ENCODE data around the gene KLK7.
"Not testable (repeated sequence)": the region's sequence is repeated elsewhere in the genome, so short reads cannot be mapped to it uniquely, and the experiment has no call there.

Gene KLK7

GRCh38 chr19:51001515-51001914 is 17.8 kb upstream of the KLK7 start, which contains the start of gene KLK8:
Gene KLK8 (minus strand): TSS chr19:51001604. CDS start chr19:51001167, 437 bp downstream.
- no peaks in the 10 kb centered on the region for H3K4me1 Mint-ChIP-seq (ENCODE audit: low read depth)
- no peak within 1 kb of the TSS for H3K4me3 Mint-ChIP-seq
- H3K9me3 Mint-ChIP-seq (ENCODE audit: low read depth): no peaks in the 10 kb centered on the region
- peaks cover 29% of the 10 kb centered on the region for H3K27me3 Mint-ChIP-seq
- no peak within 1 kb of the TSS for H3K27ac Mint-ChIP-seq
- H3K36me3 Mint-ChIP-seq: no peaks in the 10 kb centered on the region

DNA sequence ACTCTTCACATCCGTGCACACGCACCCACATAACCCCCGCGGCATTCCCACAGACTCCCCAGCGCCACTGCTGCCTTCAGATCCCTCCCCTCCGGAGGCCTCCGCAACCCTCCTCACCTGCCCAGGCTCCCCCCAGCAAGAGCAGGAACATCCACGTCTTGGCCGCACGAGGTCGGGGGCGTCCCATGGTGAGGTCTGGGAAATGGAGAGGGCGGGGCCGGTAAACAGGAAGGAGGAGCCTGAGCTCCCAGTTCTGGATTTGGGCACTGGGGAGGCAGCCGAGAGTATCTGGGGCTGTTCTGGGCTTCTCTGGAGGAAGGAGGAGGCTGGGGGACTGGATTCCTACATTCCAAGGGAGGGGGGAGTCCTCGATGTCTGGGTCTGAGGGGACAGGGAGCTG is 17.3 kb upstream of the KLK7 start:
- no peak overlapping the region for H3K27ac Mint-ChIP-seq
- no peaks in the 10 kb centered on the region for H3K36me3 Mint-ChIP-seq
- no peak overlapping the region for H3K4me3 Mint-ChIP-seq
- H3K4me1 Mint-ChIP-seq (ENCODE audit: low read depth): no peaks in the 10 kb centered on the region
- peaks cover 26% of the 10 kb centered on the region for H3K27me3 Mint-ChIP-seq
- no peaks in the 10 kb centered on the region for H3K9me3 Mint-ChIP-seq (ENCODE audit: low read depth)

- no peaks in the 10 kb centered on the region for H3K9me3 Mint-ChIP-seq (ENCODE audit: low read depth)
- no peak overlapping the region for H3K27ac Mint-ChIP-seq
- H3K4me3 Mint-ChIP-seq: no peak overlapping the region
- no peaks in the 10 kb centered on the region for H3K36me3 Mint-ChIP-seq
- peaks cover 26% of the 10 kb centered on the region for H3K27me3 Mint-ChIP-seq
- no peaks in the 10 kb centered on the region for H3K4me1 Mint-ChIP-seq (ENCODE audit: low read depth)
Measured at GRCh38 chr19:51000426-51000825, 16.7 kb upstream of the KLK7 start.

GRCh38 chr19:50998686-50999085 is 15.0 kb upstream of the KLK7 start:
- H3K9me3 Mint-ChIP-seq (ENCODE audit: low read depth): peaks cover 3% of the 10 kb centered on the region
- no peak overlapping the region for H3K4me3 Mint-ChIP-seq
- H3K27me3 Mint-ChIP-seq: peaks cover 25% of the 10 kb centered on the region
- H3K36me3 Mint-ChIP-seq: no peaks in the 10 kb centered on the region
- no peak overlapping the region for H3K27ac Mint-ChIP-seq
- H3K4me1 Mint-ChIP-seq (ENCODE audit: low read depth): no peaks in the 10 kb centered on the region

DNA sequence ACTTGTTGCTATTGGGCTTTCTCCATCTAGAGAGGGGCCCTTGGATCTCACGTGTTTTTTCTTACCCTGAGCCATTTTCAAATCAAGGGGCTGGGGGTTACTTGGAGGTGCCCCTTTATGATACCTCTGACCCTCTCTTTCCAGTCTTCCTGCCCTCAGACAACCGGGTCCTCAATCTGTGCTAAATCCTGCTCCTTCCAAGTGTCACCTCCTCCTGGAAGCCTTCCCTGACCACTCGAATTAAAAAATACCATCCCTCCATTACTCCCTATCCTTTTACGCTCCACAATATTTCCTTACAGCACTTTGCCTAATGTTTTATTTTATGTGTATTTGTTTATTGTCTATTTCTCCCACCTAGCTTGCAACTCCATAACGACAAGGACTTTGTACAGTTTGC is 14.3 kb upstream of the KLK7 start:
- no peaks in the 10 kb centered on the region for H3K36me3 Mint-ChIP-seq

GRCh38 chr19:50994129-50994528 is 10.4 kb upstream of the KLK7 start:
- peaks cover 22% of the 10 kb centered on the region for H3K27me3 Mint-ChIP-seq
- no peak overlapping the region for H3K4me3 Mint-ChIP-seq
- no peaks in the 10 kb centered on the region for H3K36me3 Mint-ChIP-seq
- H3K4me1 Mint-ChIP-seq (ENCODE audit: low read depth): no peaks in the 10 kb centered on the region
- peaks cover 3% of the 10 kb centered on the region for H3K9me3 Mint-ChIP-seq (ENCODE audit: low read depth)
- no peak overlapping the region for H3K27ac Mint-ChIP-seq

More for the DNA sequence above, 14.3 kb upstream of the KLK7 start:
- Mint-ChIP-seq H3K27me3 (peaks cover 23% of the 10 kb centered on the region), H3K4me3 (no peak overlapping the region), H3K4me1 (ENCODE audit: low read depth) (no peaks in the 10 kb centered on the region), H3K27ac (no peak overlapping the region), H3K9me3 (ENCODE audit: low read depth) (peaks cover 3% of the 10 kb centered on the region)

GRCh38 chr19:50992666-50993035 is 8.9 kb upstream of the KLK7 start:
- Mint-ChIP-seq H3K4me3 (no peak overlapping the region), H3K27ac (no peak overlapping the region), H3K36me3 (no peaks in the 10 kb centered on the region), H3K9me3 (ENCODE audit: low read depth) (peaks cover 3% of the 10 kb centered on the region), H3K4me1 (ENCODE audit: low read depth) (no peaks in the 10 kb centered on the region), H3K27me3 (peaks cover 19% of the 10 kb centered on the region)

GRCh38 chr19:50984416-50984815 is 699 bp upstream of the KLK7 start:
- H3K9me3 Mint-ChIP-seq (ENCODE audit: low read depth); H3K4me1 Mint-ChIP-seq (ENCODE audit: low read depth); H3K4me3 Mint-ChIP-seq; H3K36me3 Mint-ChIP-seq; H3K27ac Mint-ChIP-seq: not testable (repeated sequence)
- H3K27me3 Mint-ChIP-seq: peaks cover 30% of the 10 kb centered on the region

DNA sequence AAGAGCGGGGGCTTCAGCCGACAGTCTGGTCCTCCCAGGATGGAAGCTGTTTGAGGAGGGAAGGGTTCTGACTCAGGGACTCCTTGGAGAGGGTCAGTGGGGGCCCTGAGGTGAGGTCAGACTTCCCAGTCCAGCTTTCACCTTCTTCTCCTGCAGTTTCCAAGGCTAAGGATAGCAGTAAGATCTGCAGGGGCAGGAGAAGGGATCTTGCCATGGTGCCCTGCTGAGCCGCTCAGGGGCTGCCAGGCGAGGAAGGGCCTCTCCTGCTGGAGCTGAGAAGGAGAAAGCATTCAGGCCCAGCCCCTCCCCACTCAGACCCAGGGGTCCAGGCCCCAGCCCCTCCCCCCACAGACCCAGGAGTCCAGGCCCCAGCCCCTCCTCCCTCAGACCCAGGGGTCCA is 1.5 kb downstream of the KLK7 start:
- Mint-ChIP-seq H3K27me3 (peaks cover 25% of the 10 kb centered on the region), H3K4me1 (ENCODE audit: low read depth) (no peaks in the 10 kb centered on the region), H3K36me3 (no peaks in the 10 kb centered on the region), H3K4me3 (no peak overlapping the region), H3K27ac (no peak overlapping the region), H3K9me3 (ENCODE audit: low read depth) (no peaks in the 10 kb centered on the region)

- peaks cover 27% of the 10 kb centered on the region for H3K27me3 Mint-ChIP-seq
- H3K4me1 Mint-ChIP-seq (ENCODE audit: low read depth): no peaks in the 10 kb centered on the region
- H3K36me3 Mint-ChIP-seq: no peaks in the 10 kb centered on the region
- H3K4me3 Mint-ChIP-seq: no peak overlapping the region
- H3K27ac Mint-ChIP-seq: no peak overlapping the region
- H3K9me3 Mint-ChIP-seq (ENCODE audit: low read depth): no peaks in the 10 kb centered on the region
Measured at GRCh38 chr19:50981587-50982146, 2.0 kb downstream of the KLK7 start.

DNA sequence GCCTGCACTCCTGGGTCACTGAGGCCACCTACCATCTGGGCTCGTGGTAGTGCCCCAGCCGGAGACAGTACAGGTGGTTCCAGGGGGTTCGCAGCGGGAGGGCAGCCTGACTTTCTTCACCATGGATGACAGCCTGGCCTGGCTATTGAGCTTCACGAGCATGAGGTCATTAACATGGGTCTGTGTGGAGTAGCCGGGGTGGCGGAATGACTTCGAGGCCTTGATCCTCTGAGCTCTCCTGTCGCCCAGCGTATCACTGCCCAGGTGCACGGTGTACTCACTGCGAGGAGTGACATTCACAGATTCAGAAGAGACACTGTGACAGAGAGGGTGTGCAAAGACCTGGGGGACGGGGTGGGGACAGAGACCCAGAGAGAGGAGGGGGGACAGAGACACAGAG is 3.5 kb downstream of the KLK7 start:
- Mint-ChIP-seq H3K27ac (no peak overlapping the region), H3K4me3 (no peak overlapping the region), H3K4me1 (ENCODE audit: low read depth) (no peaks in the 10 kb centered on the region), H3K9me3 (ENCODE audit: low read depth) (no peaks in the 10 kb centered on the region), H3K27me3 (peaks cover 33% of the 10 kb centered on the region), H3K36me3 (no peaks in the 10 kb centered on the region)

GRCh38 chr19:50979758-50980157 is 4.0 kb downstream of the KLK7 start:
- H3K27ac Mint-ChIP-seq: no peak overlapping the region
- H3K9me3 Mint-ChIP-seq (ENCODE audit: low read depth): no peaks in the 10 kb centered on the region
- no peaks in the 10 kb centered on the region for H3K4me1 Mint-ChIP-seq (ENCODE audit: low read depth)
- no peak overlapping the region for H3K4me3 Mint-ChIP-seq
- no peaks in the 10 kb centered on the region for H3K36me3 Mint-ChIP-seq
- H3K27me3 Mint-ChIP-seq: peaks cover 30% of the 10 kb centered on the region

DNA sequence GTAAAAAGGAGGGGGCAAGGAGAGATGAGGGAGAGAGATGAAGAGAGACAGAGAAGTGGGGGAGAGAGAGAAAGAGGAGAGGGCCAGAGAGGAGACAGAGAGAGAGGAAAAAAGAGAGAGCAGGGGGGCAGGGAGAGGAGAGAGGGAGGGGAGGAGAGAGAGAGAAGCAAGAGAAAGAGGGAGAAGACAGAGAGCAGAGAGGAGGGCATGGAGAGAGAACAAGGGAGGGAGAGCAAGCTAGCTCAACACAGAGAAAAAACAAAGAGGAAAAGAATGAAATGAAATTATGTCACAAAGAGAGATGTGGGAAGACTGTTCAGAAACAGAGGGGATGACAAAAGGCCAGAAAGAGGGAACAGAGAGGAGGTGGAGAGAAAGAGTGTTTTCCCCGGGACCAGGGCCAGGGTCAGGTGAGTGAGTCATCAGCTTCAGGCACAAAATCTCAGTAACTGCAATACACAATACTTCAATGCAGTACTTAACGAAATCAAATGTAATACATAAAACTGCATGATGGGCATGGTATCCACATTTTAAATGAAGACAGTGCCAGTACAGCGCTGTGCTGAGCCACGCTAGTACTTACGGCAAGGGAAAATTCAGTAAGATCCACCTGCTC is 4.8 kb downstream of the KLK7 start:
- Mint-ChIP-seq H3K27ac (no peak overlapping the region), H3K4me3 (no peak overlapping the region), H3K4me1 (ENCODE audit: low read depth) (no peaks in the 10 kb centered on the region), H3K27me3 (peaks cover 33% of the 10 kb centered on the region), H3K9me3 (ENCODE audit: low read depth) (no peaks in the 10 kb centered on the region), H3K36me3 (no peaks in the 10 kb centered on the region)

- H3K27me3 Mint-ChIP-seq: peaks cover 37% of the 10 kb centered on the region
- H3K4me1 Mint-ChIP-seq (ENCODE audit: low read depth): no peaks in the 10 kb centered on the region
- no peaks in the 10 kb centered on the region for H3K36me3 Mint-ChIP-seq
- no peak overlapping the region for H3K4me3 Mint-ChIP-seq
- no peaks in the 10 kb centered on the region for H3K9me3 Mint-ChIP-seq (ENCODE audit: low read depth)
- H3K27ac Mint-ChIP-seq: no peak overlapping the region
Measured at GRCh38 chr19:50977626-50978025, 6.1 kb downstream of the KLK7 start.

GRCh38 chr19:50975766-50976165 is 8.0 kb downstream of the KLK7 start:
- Mint-ChIP-seq H3K9me3 (ENCODE audit: low read depth) (no peaks in the 10 kb centered on the region), H3K4me3 (no peak overlapping the region), H3K27ac (no peak overlapping the region), H3K4me1 (ENCODE audit: low read depth) (no peaks in the 10 kb centered on the region), H3K36me3 (no peaks in the 10 kb centered on the region), H3K27me3 (peaks cover 32% of the 10 kb centered on the region)
